Cortex of kidney (tissue), 1 donor: ENCODE results near the gene OR8A1.
"Not testable (repeated sequence)": the region's sequence is repeated elsewhere in the genome, so short reads cannot be mapped to it uniquely, and the experiment has no call there.

Source experiments
- DNase-seq: peaks from one replicate; lab custom pipeline; 2025; lab: John Stamatoyannopoulos, UW

Gene OR8A1

DNA sequence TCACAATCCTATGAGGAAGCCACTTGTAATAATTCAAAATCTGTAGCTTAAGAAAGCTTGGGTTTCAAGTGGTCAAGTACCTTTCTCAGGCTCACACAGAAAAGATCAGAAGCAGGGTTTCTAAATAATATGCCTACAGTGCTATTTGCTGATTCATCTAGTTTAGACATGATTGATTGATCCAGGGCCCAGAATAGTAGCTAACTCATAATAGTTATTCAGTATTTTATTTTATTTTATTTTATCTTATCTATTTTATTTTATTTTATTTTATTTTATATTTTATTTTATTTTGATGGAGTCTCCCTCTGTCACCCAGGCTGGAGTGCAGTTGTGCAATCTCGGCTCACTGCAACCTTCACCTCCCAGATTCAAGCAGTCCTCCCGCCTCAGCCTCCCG, 25.5 kb downstream of the OR8A1 start:
- no peak for DNase-seq

DNA sequence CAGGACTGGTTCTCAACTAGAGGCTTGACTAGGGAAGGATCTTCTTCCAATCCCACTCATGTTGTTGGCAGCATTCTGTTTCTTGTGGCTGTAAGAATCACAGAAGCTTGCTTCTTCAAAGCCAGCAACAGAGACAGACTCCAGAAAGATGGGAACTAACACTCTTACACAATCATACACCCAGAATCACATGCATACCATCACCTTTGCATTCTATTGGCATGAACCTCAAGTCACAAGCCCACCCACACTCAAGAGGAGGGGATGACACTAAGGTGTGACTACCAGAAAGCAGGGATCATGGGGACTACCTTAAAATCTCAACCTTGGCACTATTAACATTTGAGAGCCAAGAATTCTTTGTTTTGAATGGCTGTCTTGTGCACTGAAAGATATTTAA, 27.8 kb downstream of the OR8A1 start:
- DNase-seq = no peak

DNA sequence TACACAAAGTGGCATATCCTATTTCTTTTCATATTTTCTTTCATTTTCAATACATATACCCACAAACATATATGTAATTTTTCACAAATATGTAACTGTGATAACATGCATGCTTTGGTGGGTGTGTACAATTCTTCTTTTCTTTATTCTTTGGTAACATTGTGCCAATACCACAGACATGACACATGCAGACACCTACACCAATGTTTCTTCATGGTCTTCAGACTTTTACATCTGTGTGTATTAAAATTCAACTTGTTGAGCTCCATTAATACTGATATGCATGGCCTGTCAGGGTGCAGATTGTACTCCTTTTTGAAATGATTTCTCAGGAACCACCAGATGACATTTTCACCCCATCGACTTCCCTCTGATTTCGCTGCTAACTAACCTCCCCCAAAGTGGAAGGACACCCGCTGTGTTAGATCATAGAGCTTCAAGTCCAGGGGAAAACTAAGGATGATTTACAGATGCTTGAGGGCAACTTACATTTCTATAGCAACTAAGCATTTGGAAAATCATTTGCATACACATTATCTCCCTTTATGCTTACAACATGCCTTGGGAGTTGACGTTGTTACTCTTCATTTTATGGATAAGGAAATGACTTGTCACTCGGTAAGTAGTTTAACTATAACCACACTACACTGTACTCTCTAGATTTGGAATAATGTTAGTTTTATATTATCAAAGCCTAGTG, 31.0 kb downstream of the OR8A1 start:
- no peak for DNase-seq

DNA sequence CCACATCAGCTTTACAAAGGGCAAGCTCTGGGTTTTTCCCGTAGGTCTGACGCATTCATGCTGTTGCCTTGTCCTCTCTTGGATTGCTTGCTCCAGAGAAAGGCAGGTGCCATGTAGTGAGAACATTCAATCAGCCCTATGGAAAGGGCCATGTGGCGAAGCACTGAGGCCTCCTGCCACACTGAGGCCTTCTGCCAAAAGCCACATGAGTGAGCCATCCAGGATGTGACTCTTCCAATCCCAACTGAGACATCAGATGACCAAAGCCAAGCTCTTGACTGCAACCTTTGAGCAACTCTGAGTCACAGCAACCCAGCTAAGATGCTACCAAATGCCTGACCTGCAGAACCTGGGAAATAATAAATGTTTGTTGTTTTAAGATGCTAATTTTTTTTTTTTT, 32.4 kb downstream of the OR8A1 start:
- no peak for DNase-seq

DNA sequence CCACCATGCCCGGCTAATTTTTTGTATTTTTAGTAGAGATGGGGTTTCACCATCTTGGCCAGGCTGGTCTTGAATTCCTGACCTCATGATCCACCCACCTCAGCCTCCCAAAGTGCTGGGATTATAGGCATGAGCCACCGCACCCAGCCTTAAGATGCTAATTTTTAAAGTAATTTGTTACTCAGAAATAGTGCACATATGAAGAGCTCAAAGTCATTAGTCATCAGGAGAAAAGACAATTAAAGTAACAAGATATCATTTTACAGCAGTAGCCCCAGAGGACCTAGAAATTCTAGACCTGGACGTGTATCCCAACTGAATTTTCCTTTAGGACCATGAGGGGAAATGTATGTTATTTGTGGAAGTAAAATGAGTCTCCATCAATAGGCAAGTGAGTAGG, 32.9 kb downstream of the OR8A1 start:
- not testable (repeated sequence) for DNase-seq

DNA sequence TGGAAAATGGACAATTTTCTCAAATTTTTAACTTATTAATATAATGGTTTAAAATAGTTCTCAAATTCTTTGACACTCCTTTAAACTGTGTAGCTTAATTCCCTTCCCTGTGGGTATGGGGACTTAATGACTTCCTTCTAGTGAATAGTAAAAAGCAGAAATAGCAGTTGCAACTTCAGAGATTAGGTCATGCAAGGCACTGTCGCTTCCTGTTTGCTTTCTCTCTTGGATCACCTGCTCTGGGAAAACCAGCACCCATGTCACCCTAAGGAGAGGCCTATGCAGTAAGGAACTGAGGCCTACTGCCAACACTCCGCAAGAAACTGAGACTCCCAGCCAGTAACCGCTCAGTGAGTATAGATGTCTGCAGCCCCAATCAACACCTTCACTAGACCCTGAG, 35.9 kb downstream of the OR8A1 start:
- no peak for DNase-seq

DNA sequence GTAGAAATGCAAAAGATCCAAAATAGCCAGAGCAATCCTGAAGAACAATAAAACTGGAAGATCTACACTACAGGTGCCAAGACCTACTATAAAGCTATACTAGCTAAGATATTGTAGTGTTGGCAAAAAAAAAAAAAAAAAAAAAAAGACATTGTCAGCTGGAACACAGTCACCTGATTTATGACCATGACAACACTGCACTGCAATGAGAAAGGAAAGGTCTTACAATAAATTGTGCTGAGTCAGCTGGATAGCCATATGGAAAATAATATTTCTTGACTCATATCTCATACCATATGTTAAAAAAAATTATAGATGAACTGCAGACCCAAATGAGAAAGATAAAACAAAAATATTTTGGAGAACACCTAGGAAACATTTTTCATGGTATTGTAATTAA, 38.4 kb downstream of the OR8A1 start:
- no peak for DNase-seq

DNA sequence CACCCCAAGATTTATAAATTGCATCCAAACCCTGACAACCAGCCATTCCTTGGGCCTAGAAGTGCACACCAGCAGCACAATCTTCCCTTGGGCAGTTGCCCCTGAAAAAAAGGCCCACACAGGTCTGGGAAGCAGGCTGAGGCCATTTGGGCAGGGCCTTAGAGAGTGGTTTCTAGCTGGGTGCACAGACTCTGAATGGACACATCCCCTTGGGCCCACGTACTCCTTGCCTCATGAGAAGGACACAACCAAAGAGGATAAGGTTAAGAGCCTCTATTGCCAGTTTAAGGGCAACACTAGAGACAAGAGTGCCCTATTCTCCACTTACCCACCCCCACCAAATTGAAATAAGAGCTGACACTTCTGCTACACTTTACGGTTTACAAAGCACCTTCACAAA, 40.5 kb downstream of the OR8A1 start:
- DNase-seq = no peak

DNA sequence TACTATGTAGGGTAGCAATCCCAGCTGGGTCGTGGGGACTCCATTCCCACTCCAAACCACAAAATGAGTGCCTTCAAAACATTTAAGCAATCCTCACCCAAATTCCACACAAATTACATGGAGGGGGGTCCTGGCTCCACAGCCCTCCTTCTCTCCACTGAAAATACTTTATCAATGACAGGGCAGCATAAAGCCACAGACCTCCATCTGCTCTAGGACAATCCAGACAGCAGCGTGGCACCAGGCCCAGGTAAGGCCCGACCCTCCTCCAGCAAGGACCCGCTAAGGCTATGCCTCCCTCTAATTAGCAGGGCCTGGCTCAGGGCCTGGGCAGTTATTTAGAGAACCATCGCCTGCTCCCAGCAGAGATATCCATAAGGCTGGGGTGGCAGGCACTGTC, 41.3 kb downstream of the OR8A1 start, which contains the start of gene PANX3:
Gene PANX3 (plus strand): TSS at position 365 of the 400 bp plus-strand sequence. CDS start 129 bp downstream, outside the sequence.
- no peak for DNase-seq

DNA sequence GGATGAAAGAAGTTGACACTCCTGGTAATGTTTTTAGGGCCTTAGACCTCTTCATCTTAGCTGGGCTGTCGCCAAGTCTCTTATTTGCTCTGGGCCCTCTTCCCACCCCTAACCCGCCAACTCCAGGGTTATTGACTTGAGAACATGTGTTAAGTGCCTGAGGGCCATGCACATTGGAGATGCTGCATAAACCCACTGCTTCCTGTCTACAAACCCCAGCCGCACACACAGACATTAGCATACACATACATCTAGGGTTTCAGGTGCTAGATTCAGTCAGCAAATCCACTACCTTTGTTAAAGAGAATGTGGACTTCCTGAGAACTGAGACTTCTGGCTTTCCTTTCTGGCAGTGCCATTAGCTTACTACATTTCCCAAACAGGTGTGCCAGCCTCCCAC, 42.2 kb downstream of the OR8A1 start:
- no peak for DNase-seq

DNA sequence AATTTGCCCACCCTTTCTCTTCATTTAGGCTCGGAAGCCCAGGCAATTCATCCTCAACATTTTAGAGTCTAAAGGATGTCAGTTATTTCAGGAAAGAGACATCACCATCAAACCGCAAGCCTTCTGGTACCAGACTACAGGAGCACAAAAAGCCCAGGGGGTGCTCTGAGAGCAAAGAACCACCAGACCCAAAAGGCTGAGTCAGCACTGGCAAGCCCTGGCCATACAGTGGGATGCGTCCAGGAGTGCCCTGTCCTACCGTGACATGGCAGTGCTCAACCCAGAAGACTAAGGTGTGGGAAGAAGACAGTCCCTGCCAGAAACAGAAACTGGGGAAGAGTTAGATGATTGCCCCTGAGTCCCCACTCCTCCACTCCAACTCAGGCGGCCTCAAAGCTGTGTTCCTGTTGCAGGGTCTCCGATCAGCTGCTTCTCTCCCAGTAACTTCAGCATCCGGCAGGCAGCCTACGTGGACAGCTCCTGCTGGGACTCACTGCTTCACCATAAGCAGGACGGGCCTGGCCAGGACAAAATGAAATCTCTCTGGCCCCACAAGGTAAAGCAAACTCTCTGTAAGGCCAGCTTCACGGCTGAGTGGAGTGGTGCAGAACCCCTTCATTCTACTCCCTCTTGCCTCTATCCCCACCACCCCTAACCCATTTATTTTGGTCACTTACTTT, 42.9 kb downstream of the OR8A1 start:
- DNase-seq = no peak

DNA sequence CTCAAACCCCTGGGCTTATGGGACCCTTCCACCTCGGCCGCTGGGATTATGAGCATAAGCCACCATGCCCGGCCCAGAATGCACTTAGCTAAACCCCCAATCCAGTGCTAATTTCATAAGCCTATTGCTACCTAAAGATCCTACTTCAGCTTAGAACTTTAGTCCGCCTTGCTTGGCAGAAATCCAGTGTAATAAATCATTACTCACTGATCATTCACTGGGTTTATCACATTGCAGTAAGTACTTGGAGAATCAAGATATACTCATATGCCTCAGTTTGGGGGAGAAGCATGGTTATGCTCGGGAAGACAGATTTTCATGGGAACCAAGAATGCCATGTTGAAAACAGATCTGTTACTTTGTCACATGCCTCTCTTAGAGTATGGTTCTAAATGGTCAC, 49.1 kb downstream of the OR8A1 start:
- no peak for DNase-seq
